Fibroblast of lung (primary cell): ENCODE results near the gene BIN1. TPM values are rescaled to one million over a fixed set of nuclear protein-coding genes. Genes with fewer than 3 reads are reported as not detected.

ENCODE experiments used
- DNase-seq, 2 donors: peaks; one replicate each; pipeline versions ENCODE4 v3.0.0 to v3.0.0-alpha.2; 2010; ENCODE audit warnings: low read depth in 2 of 2
- H2AFZ ChIP-seq: 2 replicates; pipeline ENCODE4 v1.5.1; 2012; ENCODE audit warnings: low read length, control low read depth, inconsistent platforms
- H3K27ac ChIP-seq: 2 replicates; pipeline ENCODE4 v1.5.1; 2011; ENCODE audit warnings: low read length, control low read depth; ENCODE audit not compliant: insufficient read depth
- H3K27me3 ChIP-seq: 2 replicates; pipeline ENCODE4 v1.5.1; 2011; ENCODE audit warnings: mild to moderate bottlenecking, low read length; ENCODE audit not compliant: control insufficient read depth, insufficient read depth
- H3K36me3 ChIP-seq: 2 replicates; pipeline ENCODE4 v1.5.1; 2011; ENCODE audit warnings: low read length; ENCODE audit not compliant: control insufficient read depth, insufficient read depth
- H3K4me1 ChIP-seq: 2 replicates; pipeline ENCODE4 v1.5.1; 2011; ENCODE audit warnings: low read length; ENCODE audit not compliant: control insufficient read depth, insufficient read depth; ENCODE audit errors: extremely low read depth
- H3K4me2 ChIP-seq: 2 replicates; pipeline ENCODE4 v1.5.1; 2011; ENCODE audit warnings: low read length, control low read depth; ENCODE audit not compliant: insufficient read depth; ENCODE audit errors: extremely low read depth
- H3K4me3 ChIP-seq, 4 experiments: fragments of 200-600 bp in 1 of 4; sonication (generic) in 1 of 4; replicated peaks in 1 of 4; 2 replicates each; pipeline ENCODE4 v1.5.1; 2011 to 2016; ENCODE audit warnings: low read length in 4 of 4, low read depth in 3 of 4, mild to moderate bottlenecking in 3 of 4, control low read depth in 2 of 4, inconsistent platforms in 1 of 4, mixed read lengths in 1 of 4; ENCODE audit not compliant: insufficient read depth in 1 of 4; ENCODE audit errors: control extremely low read depth in 1 of 4
- H3K79me2 ChIP-seq: 2 replicates; pipeline ENCODE4 v1.5.1; 2012; ENCODE audit warnings: mild to moderate bottlenecking, low read length, inconsistent platforms; ENCODE audit not compliant: control insufficient read depth, insufficient read depth
- H3K9ac ChIP-seq: 2 replicates; pipeline ENCODE4 v1.5.1; 2011; ENCODE audit warnings: mild to moderate bottlenecking, low read length, control low read depth; ENCODE audit not compliant: insufficient read depth
- H3K9me3 ChIP-seq: 2 replicates; pipeline ENCODE4 v1.5.1; 2012; ENCODE audit warnings: low read depth, low read length; ENCODE audit not compliant: control insufficient read depth, insufficient read depth
- H4K20me1 ChIP-seq: 2 replicates; pipeline ENCODE4 v1.5.1; 2011; ENCODE audit warnings: low read length; ENCODE audit not compliant: control insufficient read depth, insufficient read depth; ENCODE audit errors: extremely low read depth
- EZH2 ChIP-seq: IDR thresholded peaks from 2 replicates; pipeline ENCODE4 v1.5.1; 2012; ENCODE audit warnings: low read length, control low read depth, mild to moderate bottlenecking; ENCODE audit errors: missing control alignments
- polyA plus RNA-seq, 2 donors: library from polyadenylated mRNA; depleted of rRNA in 1 of 2; stranded (reverse) in 1 of 2; unstranded in 1 of 2; fragments of >200 nt; gene quantifications; 2 replicates each; pipeline ENCODE4 v1.2.1, GENCODE V29; 2011 to 2012; ENCODE audit warnings: missing spikeins in 1 of 2
- total RNA-seq: library from RNA; depleted of rRNA; stranded (reverse); fragments of >200 nt; gene quantifications from 2 replicates; pipeline ENCODE4 v1.2.1, GENCODE V29; 2014
- TF ChIP-seq, protein P1 (sequence below), 2 donors: IDR thresholded peaks in 1 of 2; conservative IDR thresholded peaks in 1 of 2; 1 replicate in 1 of 2; 2 replicates in 1 of 2; pipeline ENCODE4 v1.5.1; 2011 to 2012; ENCODE audit warnings: low read length in 2 of 2, control low read depth in 1 of 2, inconsistent platforms in 1 of 2, low read depth in 1 of 2, mild to moderate bottlenecking in 1 of 2

BIN1 gene
- total and polyA plus RNA-seq, 2 donors (not counting 1 experiment from before 2014, with no cell fraction given): 17.3 to 68.7 TPM

- Histone ChIP-seq H3K36me3 (no peaks in the 10 kb centered on the region), H3K9me3 (no peaks in the 10 kb centered on the region), H3K4me3 (no peak overlapping the region), H4K20me1 (no peaks in the 10 kb centered on the region), H3K4me1 (no peaks in the 10 kb centered on the region), H3K9ac (no peak overlapping the region), H3K27ac (no peak overlapping the region), H3K4me2 (no peak overlapping the region), H2AFZ (no peak overlapping the region), H3K27me3 (no peaks in the 10 kb centered on the region), H3K79me2 (no peaks in the 10 kb centered on the region)
- no peak for DNase-seq
- TF ChIP-seq, protein P1, sequence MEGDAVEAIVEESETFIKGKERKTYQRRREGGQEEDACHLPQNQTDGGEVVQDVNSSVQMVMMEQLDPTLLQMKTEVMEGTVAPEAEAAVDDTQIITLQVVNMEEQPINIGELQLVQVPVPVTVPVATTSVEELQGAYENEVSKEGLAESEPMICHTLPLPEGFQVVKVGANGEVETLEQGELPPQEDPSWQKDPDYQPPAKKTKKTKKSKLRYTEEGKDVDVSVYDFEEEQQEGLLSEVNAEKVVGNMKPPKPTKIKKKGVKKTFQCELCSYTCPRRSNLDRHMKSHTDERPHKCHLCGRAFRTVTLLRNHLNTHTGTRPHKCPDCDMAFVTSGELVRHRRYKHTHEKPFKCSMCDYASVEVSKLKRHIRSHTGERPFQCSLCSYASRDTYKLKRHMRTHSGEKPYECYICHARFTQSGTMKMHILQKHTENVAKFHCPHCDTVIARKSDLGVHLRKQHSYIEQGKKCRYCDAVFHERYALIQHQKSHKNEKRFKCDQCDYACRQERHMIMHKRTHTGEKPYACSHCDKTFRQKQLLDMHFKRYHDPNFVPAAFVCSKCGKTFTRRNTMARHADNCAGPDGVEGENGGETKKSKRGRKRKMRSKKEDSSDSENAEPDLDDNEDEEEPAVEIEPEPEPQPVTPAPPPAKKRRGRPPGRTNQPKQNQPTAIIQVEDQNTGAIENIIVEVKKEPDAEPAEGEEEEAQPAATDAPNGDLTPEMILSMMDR (conservative IDR thresholded peaks at IDR 0.05 in 1 of 2, IDR thresholded peaks at IDR 0.05 in 1 of 2; ENCODE audit: low read depth in 1 of 2, low read length in 2 of 2): no peak
- no peak for TF ChIP-seq EZH2
Observed at GRCh38 chr2:127048969-127049897, 57.7 kb downstream of the BIN1 start.

GRCh38 chr2:127048618-127048935 lies 58.4 kb downstream of the BIN1 start:
- no peaks in the 10 kb centered on the region for H3K36me3 ChIP-seq
- no peaks in the 10 kb centered on the region for H3K27me3 ChIP-seq
- no peaks in the 10 kb centered on the region for H3K79me2 ChIP-seq
- TF ChIP-seq EZH2: no peak
- TF ChIP-seq, protein P1 (conservative IDR thresholded peaks at IDR 0.05 in 1 of 2, IDR thresholded peaks at IDR 0.05 in 1 of 2; ENCODE audit: low read depth in 1 of 2, low read length in 2 of 2): no peak
- H3K27ac ChIP-seq: no peak overlapping the region
- H3K9me3 ChIP-seq: no peaks in the 10 kb centered on the region
- no peaks in the 10 kb centered on the region for H3K4me1 ChIP-seq
- no peak overlapping the region for H3K4me3 ChIP-seq
- no peak overlapping the region for H3K9ac ChIP-seq
- DNase-seq: no peak
- H2AFZ ChIP-seq: no peak overlapping the region
- no peaks in the 10 kb centered on the region for H4K20me1 ChIP-seq
- H3K4me2 ChIP-seq: no peak overlapping the region

- H3K4me3 ChIP-seq: no peak overlapping the region
- H3K79me2 ChIP-seq: no peaks in the 10 kb centered on the region
- DNase-seq: no peak
- H3K27ac ChIP-seq: no peak overlapping the region
- no peak overlapping the region for H2AFZ ChIP-seq
- H3K9me3 ChIP-seq: no peaks in the 10 kb centered on the region
- no peaks in the 10 kb centered on the region for H4K20me1 ChIP-seq
- no peak overlapping the region for H3K9ac ChIP-seq
- H3K4me1 ChIP-seq: no peaks in the 10 kb centered on the region
- no peaks in the 10 kb centered on the region for H3K36me3 ChIP-seq
- no peaks in the 10 kb centered on the region for H3K27me3 ChIP-seq
- TF ChIP-seq EZH2: no peak
- TF ChIP-seq, protein P1 (conservative IDR thresholded peaks at IDR 0.05 in 1 of 2, IDR thresholded peaks at IDR 0.05 in 1 of 2; ENCODE audit: low read depth in 1 of 2, low read length in 2 of 2): no peak
- no peak overlapping the region for H3K4me2 ChIP-seq
Observed at GRCh38 chr2:127047716-127048617, 59.0 kb downstream of the BIN1 start.
